GM19455 (cell line): ENCODE data around the gene GRPEL1.
"Not testable (repeated sequence)": the region's sequence is repeated elsewhere in the genome, so short reads cannot be mapped to it uniquely, and the experiment has no call there.

Source experiments
- ATAC-seq: cut with Tn5 transposase; IDR thresholded peaks from one replicate; pipeline ENCODE4 v1.9.1; 2021; ENCODE audit not compliant: unreplicated experiment

Gene GRPEL1

DNA sequence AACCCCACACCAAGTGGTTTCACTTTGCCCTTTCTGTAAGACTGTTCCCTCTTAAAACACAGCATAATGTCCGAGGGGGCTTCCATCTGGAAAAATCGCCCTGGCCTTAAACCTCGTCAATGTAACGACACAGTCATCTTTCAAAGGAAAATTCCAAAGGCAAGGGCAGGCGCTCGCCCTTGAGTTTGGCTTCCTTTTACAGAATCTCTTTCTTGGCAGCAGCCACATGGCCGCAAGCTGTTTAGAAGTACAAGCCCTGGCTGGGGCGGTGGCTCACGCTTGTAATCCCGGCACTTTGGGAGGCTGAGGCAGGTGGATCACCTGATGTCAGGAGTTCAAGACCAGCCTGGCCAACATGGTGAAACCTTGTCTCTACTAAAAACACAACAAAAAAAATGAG is 27.1 kb upstream of the GRPEL1 start:
- no peak for ATAC-seq

GRCh38 chr4:7092026-7092425 is 24.2 kb upstream of the GRPEL1 start:
- no peak for ATAC-seq

- no peak for ATAC-seq
Measured at GRCh38 chr4:7089213-7089986, 21.5 kb upstream of the GRPEL1 start.

DNA sequence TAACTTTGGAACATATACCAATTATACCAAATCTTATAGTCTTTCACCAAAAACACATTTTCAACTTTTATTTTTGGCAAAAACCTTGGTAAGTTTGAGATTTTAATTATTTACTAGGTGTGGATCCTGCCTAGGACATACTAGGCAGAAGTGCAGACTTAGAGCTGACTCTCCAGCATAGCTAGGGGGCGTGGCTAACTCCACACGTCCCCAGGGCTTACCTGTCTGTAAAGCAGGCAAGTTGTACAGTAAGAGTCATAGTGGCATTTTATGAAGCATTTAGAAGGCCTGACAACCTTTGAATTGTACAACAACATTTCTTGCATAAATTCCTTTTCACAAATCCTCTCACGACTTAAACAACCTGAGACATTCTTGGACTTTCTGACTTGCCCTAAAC is 19.2 kb upstream of the GRPEL1 start:
- ATAC-seq, result no peak

DNA sequence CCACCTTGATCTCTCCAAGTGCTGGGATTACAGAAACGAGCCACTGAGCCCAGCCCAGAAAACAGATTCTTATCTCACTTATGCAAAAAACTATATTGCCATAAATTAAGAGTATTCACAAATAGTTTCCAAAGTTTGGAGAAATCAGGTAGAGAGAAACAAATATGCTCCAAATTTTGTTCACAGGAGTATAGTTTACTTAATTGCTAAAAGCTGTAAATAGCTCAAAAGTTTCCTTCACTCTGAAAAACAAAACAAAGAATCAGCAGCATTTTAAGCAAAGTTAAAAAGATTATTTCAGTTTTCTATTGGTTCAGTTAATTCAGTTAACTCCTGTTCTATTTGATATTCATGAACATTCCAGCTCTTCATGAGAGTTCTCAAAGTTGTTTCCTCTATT is 18.5 kb upstream of the GRPEL1 start:
- no peak for ATAC-seq

- ATAC-seq, result not testable (repeated sequence)
Measured at GRCh38 chr4:7084564-7084961, 16.7 kb upstream of the GRPEL1 start.

- ATAC-seq, result no peak
Measured at GRCh38 chr4:7083597-7084563, 16.0 kb upstream of the GRPEL1 start.

- ATAC-seq, result not testable (repeated sequence)
Measured at GRCh38 chr4:7079909-7080308, 12.0 kb upstream of the GRPEL1 start.

- not testable (repeated sequence) for ATAC-seq
Measured at GRCh38 chr4:7079483-7079882, 11.6 kb upstream of the GRPEL1 start.

DNA sequence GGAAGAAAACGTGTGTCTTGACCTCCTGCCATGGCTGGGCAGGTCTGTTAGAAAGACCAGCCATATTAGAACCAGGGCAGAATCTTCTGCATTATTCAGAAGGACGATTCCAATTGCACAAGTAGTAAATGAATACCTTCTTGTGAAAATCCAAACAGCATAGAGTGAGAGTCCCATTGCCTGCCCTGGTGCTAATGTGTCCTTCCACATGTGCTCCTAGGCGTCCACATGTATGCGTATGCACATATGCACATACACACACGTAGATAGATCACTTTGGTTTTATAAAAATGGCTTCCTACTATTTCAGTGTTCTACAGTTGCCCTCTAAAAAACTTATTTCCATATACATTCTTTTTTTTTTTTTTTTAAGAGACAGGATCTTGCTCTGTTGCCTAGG is 10.2 kb upstream of the GRPEL1 start:
- no peak for ATAC-seq

DNA sequence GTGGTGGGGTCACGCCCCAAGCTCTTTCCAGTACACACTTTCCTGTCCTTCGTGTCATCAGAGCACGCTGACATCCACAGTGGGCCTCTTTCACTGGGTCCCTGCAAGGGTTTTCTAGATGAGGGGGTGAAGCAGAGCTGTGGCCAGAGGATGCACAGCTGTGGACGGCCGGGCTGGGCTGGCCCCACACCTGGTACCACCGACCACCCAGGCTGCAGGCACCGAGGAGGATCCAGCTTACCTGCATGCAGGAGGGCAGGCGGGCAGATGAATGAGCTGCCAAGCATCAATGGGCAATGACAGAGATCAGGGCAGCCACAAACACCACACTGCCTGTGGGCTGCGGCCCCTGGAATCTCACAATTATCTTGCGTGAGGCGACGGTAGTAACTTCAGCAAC is 9.5 kb upstream of the GRPEL1 start:
- ATAC-seq, result no peak

GRCh38 chr4:7076696-7077082 is 8.8 kb upstream of the GRPEL1 start:
- ATAC-seq, result no peak

DNA sequence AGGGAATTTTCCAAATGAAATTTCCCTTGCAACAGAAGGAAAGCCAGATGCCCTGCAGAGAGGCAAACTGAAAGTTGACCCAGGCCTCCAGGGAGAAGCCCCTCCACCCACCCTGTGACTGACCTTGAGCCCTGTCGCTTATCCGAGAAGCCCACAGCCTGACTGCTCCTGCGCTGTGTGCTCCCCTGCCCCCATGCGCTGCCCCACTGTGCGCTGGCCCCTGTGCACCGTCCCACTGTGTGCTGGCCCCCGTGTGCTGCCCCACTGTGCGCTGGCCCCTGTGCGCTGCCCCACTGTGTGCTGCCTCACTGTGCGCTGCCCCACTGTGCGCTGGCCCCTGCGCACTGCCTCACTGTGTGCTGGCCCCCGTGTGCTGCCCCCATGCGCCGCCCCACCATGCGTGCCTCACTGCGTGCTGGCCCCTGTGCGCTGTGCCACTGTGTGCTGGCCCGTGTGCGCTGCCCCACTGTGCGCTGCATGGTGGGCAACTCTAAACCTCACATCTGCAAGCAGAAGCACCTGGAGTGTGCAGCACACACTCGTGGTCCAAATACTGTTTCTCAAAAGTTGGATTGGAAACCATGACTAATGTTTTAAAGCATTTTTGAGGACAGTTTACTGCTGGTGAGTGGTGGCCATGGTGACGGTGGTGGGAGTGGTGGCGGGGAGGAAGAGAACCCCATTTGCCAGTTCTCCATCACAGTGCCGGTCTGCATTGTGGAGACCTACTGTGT is 8.3 kb upstream of the GRPEL1 start:
- ATAC-seq, result no peak

DNA sequence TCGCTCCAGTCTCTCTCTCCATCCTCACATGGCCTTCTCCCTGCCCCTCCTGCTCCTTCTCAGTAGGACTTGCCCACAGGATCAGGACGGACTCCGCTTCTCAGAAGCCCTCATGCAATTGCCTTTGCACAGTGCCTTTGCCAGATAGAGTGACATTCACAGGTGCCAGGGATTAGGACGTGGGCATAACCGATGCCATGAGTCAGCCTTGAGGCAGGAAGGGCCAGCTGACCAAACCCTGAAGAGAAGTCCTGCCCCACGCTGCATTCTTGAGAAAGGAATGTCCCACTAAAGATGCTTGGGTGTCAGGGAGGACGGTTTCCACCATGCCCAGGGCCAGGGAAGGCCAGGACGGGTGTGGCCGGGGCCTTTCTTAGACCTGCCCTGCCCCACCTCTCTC is 6.6 kb upstream of the GRPEL1 start:
- no peak for ATAC-seq

DNA sequence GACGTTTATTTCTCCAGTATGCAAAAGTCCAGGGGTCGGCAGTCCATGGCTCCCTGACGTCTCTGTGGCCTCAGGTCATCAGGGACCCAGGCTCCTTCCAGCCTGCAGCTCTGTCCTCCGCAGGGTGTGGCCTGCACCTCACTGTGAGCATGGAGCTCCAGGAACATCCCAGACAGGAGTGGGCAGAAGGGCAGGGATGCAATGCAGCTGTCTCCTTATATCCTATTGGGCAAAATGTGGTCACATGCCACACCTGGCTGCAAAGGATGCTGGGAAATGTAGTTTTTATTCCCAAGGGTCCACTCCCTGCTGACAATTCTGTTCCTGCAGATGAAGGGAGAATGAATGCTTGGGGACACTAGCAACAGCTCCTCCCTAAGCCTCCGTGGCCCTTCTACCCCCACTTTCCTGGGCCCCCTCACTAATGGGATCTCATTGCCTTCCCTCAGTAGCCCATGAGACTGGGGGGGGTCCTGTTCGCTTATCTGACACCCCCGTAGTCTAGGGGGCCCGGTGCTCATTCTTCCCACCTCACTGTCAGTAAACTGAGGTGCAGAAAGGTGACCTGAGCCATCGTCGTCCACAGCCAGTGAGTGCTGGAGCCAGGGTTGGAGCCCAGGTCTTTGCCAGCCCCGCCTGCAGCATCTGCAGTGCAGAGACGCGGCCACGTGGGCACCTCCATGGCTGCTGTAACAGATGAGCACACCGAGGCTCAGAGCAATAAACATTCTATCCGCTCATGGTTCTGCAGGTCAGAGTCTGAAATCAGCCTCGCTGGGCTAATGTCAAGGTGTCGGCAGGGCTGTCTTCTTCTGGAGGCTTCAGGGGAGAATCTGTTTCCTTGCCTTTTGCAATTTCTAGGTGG is 5.9 kb upstream of the GRPEL1 start:
- no peak for ATAC-seq

DNA sequence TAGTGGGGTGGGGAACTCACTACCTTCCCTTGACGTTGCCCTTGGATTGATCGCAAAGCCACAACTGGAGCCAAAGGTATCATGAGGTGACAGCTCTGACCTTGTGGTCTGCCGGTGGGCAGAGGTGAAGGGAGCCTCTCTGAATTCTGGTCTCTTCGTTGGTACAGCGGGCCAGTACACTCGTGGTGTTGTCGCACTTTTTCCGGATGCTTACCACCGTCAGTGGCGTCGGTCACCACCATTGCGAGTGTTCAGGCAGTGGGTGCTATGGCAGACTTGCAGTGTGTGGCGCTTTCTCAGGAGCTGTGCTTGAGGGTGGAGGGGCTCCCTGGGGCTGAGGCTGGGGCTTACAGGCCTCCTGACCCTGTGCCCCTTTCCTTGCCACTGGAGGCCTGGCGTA is 5.2 kb upstream of the GRPEL1 start:
- ATAC-seq, result no peak

GRCh38 chr4:7070729-7071511 is 3.1 kb upstream of the GRPEL1 start:
- no peak for ATAC-seq

GRCh38 chr4:7068883-7069282 is 1.0 kb upstream of the GRPEL1 start:
- ATAC-seq, result no peak

- peak; percentile 29 for ATAC-seq
Measured at GRCh38 chr4:7068279-7068842, 497 bp upstream of the GRPEL1 start.

- no peak for ATAC-seq
Measured at GRCh38 chr4:7067126-7067451, 775 bp downstream of the GRPEL1 start.
